HepG2 (cell line): Measurements from ENCODE around the gene KCNMA1. TPM values are rescaled to one million over a fixed set of nuclear protein-coding genes. Genes with fewer than 3 reads are reported as not detected.

Experiments
- ATAC-seq: fragments of 200-7000 bp; cut with Tn5 transposase; 3 replicates; pipeline ENCODE4 v1.9.1; 2020; ENCODE audit warnings: mild to moderate bottlenecking, moderate library complexity
- BruUV-seq: library from RNA; stranded (reverse); fragments of 400-500 nt; replicated peaks from 2 replicates; lab custom pipeline; 2021; lab: Mats Ljungman, UMichigan
- CTCF ChIA-PET: fragments of 300-600 bp; formaldehyde crosslinking; extraction: SDS; loops from one replicate; lab custom pipeline; 2021; ENCODE audit warnings: low total read pairs, inconsistent platforms, low intra/inter-chr PET ratio; lab: Yijun Ruan, JAX
- POLR2A ChIA-PET: fragments of 350-600 bp; sonication (Branson Sonifier 250); formaldehyde crosslinking; loops from one replicate; lab custom pipeline; 2020; ENCODE audit warnings: antibody characterized with exemption, inconsistent platforms; lab: Yijun Ruan, JAX
- DNase-seq: peaks from one replicate; pipeline ENCODE4 v3.0.0-alpha.2; 2015; ENCODE audit warnings: low spot score
- FAIRE-seq: peaks from 3 replicates; lab custom pipeline; 2011; peaks lifted over from hg19 to GRCh38; lab: Jason Lieb, UNC
- H2AFZ ChIP-seq: one replicate; pipeline ENCODE4 v1.6.1; 2011; ENCODE audit warnings: low read length, inconsistent platforms
- H3K27ac ChIP-seq: fragments of 300-600 bp; 3 replicates; pipeline ENCODE4 v1.8.0; 2011; ENCODE audit warnings: mixed run types, mild to moderate bottlenecking, mixed read lengths, low read length, inconsistent platforms; ENCODE audit not compliant: insufficient read depth; ENCODE audit errors: extremely low read length
- H3K27me3 ChIP-seq, 2 experiments: fragments of 200-600 bp in 1 of 2; 2 replicates in 1 of 2; 3 replicates in 1 of 2; pipeline versions ENCODE4 v1.6.0 to v1.8.0; 2011; ENCODE audit warnings: low read length in 2 of 2, mild to moderate bottlenecking in 2 of 2, moderate library complexity in 2 of 2, inconsistent platforms in 1 of 2; ENCODE audit not compliant: insufficient read depth in 2 of 2, control insufficient read depth in 1 of 2
- H3K36me3 ChIP-seq, 2 experiments: fragments of 200-600 bp in 1 of 2; replicated peaks in 1 of 2; 2 replicates in 1 of 2; 3 replicates in 1 of 2; pipeline versions ENCODE4 v1.5.1 to v1.8.0; 2011; ENCODE audit warnings: low read length in 2 of 2, inconsistent platforms in 1 of 2; ENCODE audit not compliant: insufficient read depth in 2 of 2, control insufficient read depth in 1 of 2
- H3K4me1 ChIP-seq: 2 replicates; pipeline ENCODE4 v1.5.1; 2012; ENCODE audit warnings: low read length, inconsistent platforms; ENCODE audit not compliant: insufficient read depth
- H3K4me2 ChIP-seq: 2 replicates; pipeline ENCODE4 v1.6.0; 2011; ENCODE audit warnings: low read depth, low read length, inconsistent platforms
- H3K4me3 ChIP-seq, 3 experiments: fragments of 200-600 bp in 1 of 3; sonication (generic), shearing (Covaris generic) in 1 of 3; replicated peaks in 1 of 3; 2 replicates each; pipeline ENCODE4 v1.5.1; 2011 to 2016; ENCODE audit warnings: low read length in 3 of 3, inconsistent platforms in 2 of 3, low read depth in 2 of 3, mild to moderate bottlenecking in 2 of 3, control low read depth in 1 of 3, mixed read lengths in 1 of 3; ENCODE audit not compliant: insufficient read depth in 1 of 3
- H3K79me2 ChIP-seq: one replicate; pipeline ENCODE4 v1.6.1; 2011; ENCODE audit warnings: low read length, inconsistent platforms; ENCODE audit not compliant: insufficient read depth
- H3K9ac ChIP-seq: 2 replicates; pipeline ENCODE4 v1.6.0; 2011; ENCODE audit warnings: mild to moderate bottlenecking, low read depth, low read length, inconsistent platforms; ENCODE audit not compliant: insufficient read depth
- H3K9me3 ChIP-seq: 2 replicates; pipeline ENCODE4 v1.5.1; 2012; ENCODE audit warnings: mild to moderate bottlenecking, low read length
- H4K20me1 ChIP-seq: 2 replicates; pipeline ENCODE4 v1.6.0; 2011; ENCODE audit warnings: inconsistent platforms, mild to moderate bottlenecking, low read length, moderate library complexity; ENCODE audit not compliant: insufficient read depth
- ATF5 ChIP-seq: sonication (generic); formaldehyde crosslinking; IDR thresholded peaks from 2 replicates; pipeline ENCODE4 v1.4.0; 2020; ENCODE audit warnings: mild to moderate bottlenecking, low read depth, missing genetic modification reagents
- BCL6 ChIP-seq: IDR thresholded peaks from 2 replicates; pipeline ENCODE4 v1.6.1; 2016; ENCODE audit warnings: missing genetic modification reagents, missing compliant biosample characterization
- CHCHD3 ChIP-seq: sonication (generic); formaldehyde crosslinking; IDR thresholded peaks from 2 replicates; pipeline ENCODE4 v1.8.0; 2022; ENCODE audit warnings: mild to moderate bottlenecking, missing genetic modification reagents, moderate library complexity
- HDAC2 ChIP-seq: sonication (generic); formaldehyde crosslinking; IDR thresholded peaks from 2 replicates; pipeline ENCODE4 v1.4.0; 2020; ENCODE audit warnings: missing genetic modification reagents
- IKZF4 ChIP-seq: sonication (generic); formaldehyde crosslinking; IDR thresholded peaks from 2 replicates; pipeline ENCODE4 v1.5.1; 2020; ENCODE audit warnings: borderline replicate concordance, mild to moderate bottlenecking, low read depth, missing genetic modification reagents; ENCODE audit errors: not compliant biosample characterization
- MAF1 ChIP-seq: sonication (generic); formaldehyde crosslinking; IDR thresholded peaks from 2 replicates; pipeline ENCODE4 v1.5.0; 2020; ENCODE audit warnings: missing genetic modification reagents, borderline replicate concordance
- NR2F6 ChIP-seq, 2 experiments: IDR thresholded peaks; 2 replicates each; pipeline ENCODE4 v1.6.1; 2016; ENCODE audit warnings: antibody characterized with exemption in 1 of 2, mild to moderate bottlenecking in 1 of 2
- POLR2AphosphoS2 ChIP-seq: IDR thresholded peaks from 2 replicates; pipeline ENCODE4 v1.6.1; 2011; ENCODE audit warnings: low read depth, low read length, improper control_type of control experiment
- SRSF9 ChIP-seq: fragments of 200-400 bp; formaldehyde crosslinking; IDR thresholded peaks from 2 replicates; pipeline ENCODE4 v1.6.1; 2018; ENCODE audit warnings: borderline replicate concordance, mild to moderate bottlenecking, low read depth, low read length; ENCODE audit not compliant: insufficient read depth, poor library complexity, severe bottlenecking
- ZNF207 ChIP-seq: fragments of 450-650 bp; IDR thresholded peaks from 2 replicates; pipeline ENCODE4 v1.6.1; 2016; ENCODE audit warnings: antibody characterized with exemption, borderline replicate concordance
- ZNF331 ChIP-seq: sonication (generic); formaldehyde crosslinking; IDR thresholded peaks from 2 replicates; pipeline ENCODE4 v1.4.0; 2020; ENCODE audit warnings: missing genetic modification reagents
- ZNF614 ChIP-seq: IDR thresholded peaks from 2 replicates; pipeline ENCODE4 v1.6.1; 2018; ENCODE audit warnings: missing biosample characterization, missing genetic modification reagents, inconsistent platforms, borderline replicate concordance
- WGBS: methylation state at CpG from one replicate; pipeline ENCODE4 v1.1.6; 2017; ENCODE audit warnings: low lambda C conversion rate; 5-methylcytosine and 5-hydroxymethylcytosine counted together
- in situ Hi-C: cut with HindIII; loops from 2 replicates; pipeline ENCODE4 v1.10.0; 2017; ENCODE audit warnings: low pct_unique_long_range_greater_than_20kb; ENCODE audit not compliant: extremely low pct_ligation_motif_present
- intact Hi-C: fragments of 100-400 bp; cut with micrococcal nuclease; formaldehyde crosslinking; loops from one replicate; pipeline ENCODE4 v1.10.0; 2022; ENCODE audit not compliant: unreplicated experiment
- polyA plus RNA-seq, 8 experiments: library from polyadenylated mRNA; depleted of rRNA in 3 of 8; stranded (reverse) in 7 of 8; unstranded in 1 of 8; fragments of >200 nt; fragmentation: Illumina TruSeq in 4 of 8; extraction: Trizol in 4 of 8; gene quantifications; 2 replicates each; pipeline versions ENCODE4 v1.2.1 to v1.2.3, GENCODE V29; 2011 to 2016; ENCODE audit warnings: low read depth in 4 of 8, missing spikeins in 1 of 8, mixed read lengths in 1 of 8; ENCODE audit not compliant: insufficient read depth in 1 of 8
- total RNA-seq, 5 experiments: library from RNA; depleted of rRNA; stranded (reverse); fragments of >200 nt; fragmentation: Illumina TruSeq; extraction: Trizol; gene quantifications; 2 replicates each; pipeline ENCODE4 v1.2.3, GENCODE V29; 2016; ENCODE audit warnings: low read depth in 1 of 5
- TF ChIP-seq, protein P1 (sequence below): IDR thresholded peaks from 2 replicates; pipeline ENCODE4 v1.6.1; 2016; ENCODE audit warnings: missing biosample characterization, missing genetic modification reagents, low read depth
- TF ChIP-seq, protein P2 (sequence below): sonication (generic); formaldehyde crosslinking; IDR thresholded peaks from 2 replicates; pipeline ENCODE4 v1.5.1; 2020; ENCODE audit warnings: mild to moderate bottlenecking, missing genetic modification reagents, moderate library complexity
- TF ChIP-seq, protein P3 (sequence below): sonication (generic); formaldehyde crosslinking; IDR thresholded peaks from 2 replicates; pipeline ENCODE4 v1.4.0; 2020; ENCODE audit warnings: low read depth, mild to moderate bottlenecking, missing genetic modification reagents
- TF ChIP-seq, protein P4 (sequence below): sonication (generic); formaldehyde crosslinking; IDR thresholded peaks from 2 replicates; pipeline ENCODE4 v1.5.0; 2020; ENCODE audit warnings: missing genetic modification reagents, mild to moderate bottlenecking, borderline replicate concordance

KCNMA1 gene
- total and polyA plus RNA-seq, 2 of the 13 experiments (the other 11 are each of a cell fraction or from before 2014, with no cell fraction given): 0.02 TPM; not detected in 1

DNA sequence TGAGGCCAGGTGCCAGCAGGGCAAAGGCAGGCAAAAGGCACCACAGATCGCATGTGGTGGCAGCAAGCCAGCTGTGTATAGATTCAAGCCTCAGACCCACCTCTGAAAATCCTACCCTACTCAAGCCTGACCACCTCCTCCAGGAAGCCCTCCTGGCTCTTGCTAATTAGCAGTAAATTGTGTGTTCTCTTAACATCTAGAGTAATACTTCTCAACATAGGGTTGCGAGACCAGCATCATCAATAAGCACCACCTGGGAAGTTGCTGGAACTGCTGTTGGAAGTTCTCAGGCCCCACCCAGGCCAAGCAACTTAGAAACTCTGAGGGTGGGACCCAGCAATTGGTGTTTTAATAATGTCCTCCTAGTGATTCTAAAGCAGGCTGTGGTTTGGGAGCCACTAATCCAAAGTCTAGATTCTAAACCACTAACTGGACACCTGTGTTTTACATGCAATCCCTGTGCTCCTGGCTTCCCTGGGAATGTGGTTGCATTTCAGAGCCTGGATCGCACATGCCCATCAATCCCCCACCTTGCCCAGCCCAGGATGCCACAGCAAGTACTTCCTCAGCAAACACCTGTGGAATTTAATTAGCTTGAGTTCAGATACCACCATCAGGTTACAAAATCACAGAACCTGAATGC is 46.2 kb downstream of the KCNMA1 start (continued):
- TF ChIP-seq ATF5 (no peak), MAF1 (no peak), BCL6 (CRISPR knock-in tag) (no peak)
- TF ChIP-seq, all 625 proteins: peak for 0

DNA sequence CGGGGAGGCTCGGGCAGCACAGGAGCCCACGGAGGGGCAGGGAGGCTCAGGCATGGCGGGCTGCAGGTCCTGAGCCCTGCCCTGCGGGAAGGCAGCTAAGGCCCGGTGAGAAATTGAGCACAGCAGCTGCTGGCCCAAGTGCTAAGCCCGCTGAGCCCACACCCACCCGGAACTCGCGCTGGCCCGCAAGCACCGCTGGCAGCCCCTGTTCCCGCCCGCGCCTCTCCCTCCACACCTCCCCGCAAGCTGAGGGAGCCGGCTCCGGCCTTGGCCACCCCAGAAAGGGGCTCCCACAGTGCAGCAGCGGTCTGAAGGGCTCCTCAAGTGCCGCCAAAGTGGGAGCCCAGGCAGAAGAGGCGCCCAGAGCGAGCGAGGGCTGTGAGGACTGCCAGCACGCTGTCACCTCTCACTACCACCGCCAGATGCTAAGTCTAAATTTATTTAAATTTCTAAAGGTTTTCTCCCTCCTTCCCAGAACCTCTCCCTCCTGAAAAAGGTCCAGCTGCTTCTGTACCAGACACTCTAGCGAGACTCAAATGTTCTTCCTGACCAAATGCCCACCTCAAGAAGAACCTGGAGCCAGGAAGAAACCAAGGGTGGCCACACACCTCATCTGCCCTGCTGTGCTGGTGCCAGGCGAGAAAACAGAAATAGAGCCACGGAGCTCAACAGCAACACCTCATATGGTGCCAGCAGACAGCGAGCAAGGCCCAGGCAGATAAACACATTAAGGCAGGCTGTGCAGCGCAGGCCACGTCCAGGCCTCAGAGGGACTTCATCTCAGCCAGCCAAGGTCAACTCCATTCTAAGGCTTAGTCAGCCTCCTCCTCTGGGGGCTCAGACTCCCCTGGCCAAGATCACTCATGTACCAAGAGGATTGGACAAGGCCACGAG is 47.0 kb downstream of the KCNMA1 start:
- no peaks in the 10 kb centered on the region for H3K9me3 ChIP-seq
- WGBS: 73% methylated on average over 20 of the region's 32 CpGs
- FAIRE-seq: no peak
- intact Hi-C loops: no loop called here
- DNase-seq: no peak
- no peak overlapping the region for H3K9ac ChIP-seq
- no TSS peak for BruUV-seq
- H3K4me2 ChIP-seq: no peak overlapping the region
- ChIA-PET POLR2A (no interaction called here), CTCF (no interaction called here)
- peaks cover 3 to 8% of the 10 kb centered on the region in 2 experiments; a peak in 4 of 5 replicates for H3K27me3 ChIP-seq
- H3K36me3 ChIP-seq: no peaks in the 10 kb centered on the region
- no peaks in the 10 kb centered on the region for H4K20me1 ChIP-seq
- no peak for ATAC-seq
- in situ Hi-C loops: no loop called here
- H3K4me1 ChIP-seq: no peaks in the 10 kb centered on the region
- no peak overlapping the region for H3K4me3 ChIP-seq
- no peak overlapping the region for H2AFZ ChIP-seq
- no peak overlapping the region for H3K27ac ChIP-seq
- H3K79me2 ChIP-seq: no peaks in the 10 kb centered on the region
- TF ChIP-seq HDAC2 (CRISPR knock-in tag) (no peak), IKZF4 (no peak), ZNF614 (CRISPR knock-in tag) (no peak), SRSF9 (no peak), NR2F6 (IDR thresholded peaks at IDR 0.05) (no peak), NR2F6 (CRISPR knock-in tag; IDR thresholded peaks at IDR 0.05) (no peak), ZNF207 (no peak), POLR2AphosphoS2 (no peak), CHCHD3 (CRISPR knock-in tag) (no peak), ZNF331 (CRISPR knock-in tag) (no peak)
- TF ChIP-seq, protein P1, sequence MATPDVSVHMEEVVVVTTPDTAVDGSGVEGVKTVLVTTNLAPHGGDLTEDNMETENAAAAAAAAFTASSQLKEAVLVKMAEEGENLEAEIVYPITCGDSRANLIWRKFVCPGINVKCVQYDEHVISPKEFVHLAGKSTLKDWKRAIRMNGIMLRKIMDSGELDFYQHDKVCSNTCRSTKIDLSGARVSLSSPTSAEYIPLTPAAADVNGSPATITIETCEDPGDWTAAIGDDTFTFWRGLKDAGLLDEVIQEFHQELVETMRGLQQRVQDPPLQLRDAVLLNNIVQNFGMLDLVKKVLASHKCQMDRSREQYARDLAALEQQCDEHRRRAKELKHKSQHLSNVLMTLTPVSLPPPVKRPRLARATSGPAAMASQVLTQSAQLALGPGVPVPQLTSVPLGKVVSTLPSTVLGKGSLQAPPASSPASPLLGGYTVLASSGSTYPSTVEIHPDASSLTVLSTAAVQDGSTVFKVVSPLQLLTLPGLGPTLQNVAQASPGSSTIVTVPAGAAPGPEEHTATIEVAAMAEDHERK (CRISPR knock-in tag): no peak
- TF ChIP-seq, protein P2, sequence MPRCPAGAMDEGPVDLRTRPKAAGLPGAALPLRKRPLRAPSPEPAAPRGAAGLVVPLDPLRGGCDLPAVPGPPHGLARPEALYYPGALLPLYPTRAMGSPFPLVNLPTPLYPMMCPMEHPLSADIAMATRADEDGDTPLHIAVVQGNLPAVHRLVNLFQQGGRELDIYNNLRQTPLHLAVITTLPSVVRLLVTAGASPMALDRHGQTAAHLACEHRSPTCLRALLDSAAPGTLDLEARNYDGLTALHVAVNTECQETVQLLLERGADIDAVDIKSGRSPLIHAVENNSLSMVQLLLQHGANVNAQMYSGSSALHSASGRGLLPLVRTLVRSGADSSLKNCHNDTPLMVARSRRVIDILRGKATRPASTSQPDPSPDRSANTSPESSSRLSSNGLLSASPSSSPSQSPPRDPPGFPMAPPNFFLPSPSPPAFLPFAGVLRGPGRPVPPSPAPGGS (CRISPR knock-in tag): no peak
- TF ChIP-seq, protein P3, sequence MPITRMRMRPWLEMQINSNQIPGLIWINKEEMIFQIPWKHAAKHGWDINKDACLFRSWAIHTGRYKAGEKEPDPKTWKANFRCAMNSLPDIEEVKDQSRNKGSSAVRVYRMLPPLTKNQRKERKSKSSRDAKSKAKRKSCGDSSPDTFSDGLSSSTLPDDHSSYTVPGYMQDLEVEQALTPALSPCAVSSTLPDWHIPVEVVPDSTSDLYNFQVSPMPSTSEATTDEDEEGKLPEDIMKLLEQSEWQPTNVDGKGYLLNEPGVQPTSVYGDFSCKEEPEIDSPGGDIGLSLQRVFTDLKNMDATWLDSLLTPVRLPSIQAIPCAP (CRISPR knock-in tag): no peak
- TF ChIP-seq, protein P4, sequence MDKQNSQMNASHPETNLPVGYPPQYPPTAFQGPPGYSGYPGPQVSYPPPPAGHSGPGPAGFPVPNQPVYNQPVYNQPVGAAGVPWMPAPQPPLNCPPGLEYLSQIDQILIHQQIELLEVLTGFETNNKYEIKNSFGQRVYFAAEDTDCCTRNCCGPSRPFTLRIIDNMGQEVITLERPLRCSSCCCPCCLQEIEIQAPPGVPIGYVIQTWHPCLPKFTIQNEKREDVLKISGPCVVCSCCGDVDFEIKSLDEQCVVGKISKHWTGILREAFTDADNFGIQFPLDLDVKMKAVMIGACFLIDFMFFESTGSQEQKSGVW (CRISPR knock-in tag): no peak
